Fibroblast of pulmonary artery (primary cell): ENCODE data around the gene SDK1.

Experiments
- DNase-seq: peaks from one replicate; pipeline ENCODE4 v3.0.0-alpha.2; 2010; ENCODE audit warnings: low read depth
- H3K4me3 ChIP-seq: replicated peaks from 2 replicates; pipeline ENCODE4 v1.5.1; 2011; ENCODE audit warnings: low read depth, mild to moderate bottlenecking, control low read depth, low read length, moderate library complexity
- CTCF ChIP-seq: IDR thresholded peaks from 2 replicates; pipeline ENCODE4 v1.5.1; 2011; ENCODE audit warnings: mild to moderate bottlenecking, control low read depth, low read length, inconsistent platforms; ENCODE audit errors: missing control alignments

Gene SDK1

DNA sequence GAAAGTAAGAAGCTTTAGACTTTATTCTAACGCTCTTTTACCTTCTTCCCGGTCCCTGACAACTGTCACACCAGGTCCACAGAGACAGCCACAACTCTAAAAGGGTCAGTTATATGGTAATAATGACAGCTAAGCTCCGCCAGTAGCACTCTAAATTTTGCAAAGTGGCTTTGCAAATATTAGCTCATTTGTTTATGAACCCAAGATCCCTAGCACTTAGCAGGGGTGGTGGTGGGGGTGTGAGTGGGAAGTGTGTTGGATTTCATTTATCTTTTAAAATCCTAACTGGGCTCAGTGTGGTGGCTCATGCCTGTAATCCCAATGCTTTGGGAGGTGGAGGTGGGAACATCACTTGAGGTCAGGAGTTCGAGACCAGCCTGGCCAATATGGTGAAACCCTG, 34.8 kb upstream of the SDK1 start:
- TF ChIP-seq CTCF: no peak
- no peak overlapping the region for H3K4me3 ChIP-seq
- no peak for DNase-seq

DNA sequence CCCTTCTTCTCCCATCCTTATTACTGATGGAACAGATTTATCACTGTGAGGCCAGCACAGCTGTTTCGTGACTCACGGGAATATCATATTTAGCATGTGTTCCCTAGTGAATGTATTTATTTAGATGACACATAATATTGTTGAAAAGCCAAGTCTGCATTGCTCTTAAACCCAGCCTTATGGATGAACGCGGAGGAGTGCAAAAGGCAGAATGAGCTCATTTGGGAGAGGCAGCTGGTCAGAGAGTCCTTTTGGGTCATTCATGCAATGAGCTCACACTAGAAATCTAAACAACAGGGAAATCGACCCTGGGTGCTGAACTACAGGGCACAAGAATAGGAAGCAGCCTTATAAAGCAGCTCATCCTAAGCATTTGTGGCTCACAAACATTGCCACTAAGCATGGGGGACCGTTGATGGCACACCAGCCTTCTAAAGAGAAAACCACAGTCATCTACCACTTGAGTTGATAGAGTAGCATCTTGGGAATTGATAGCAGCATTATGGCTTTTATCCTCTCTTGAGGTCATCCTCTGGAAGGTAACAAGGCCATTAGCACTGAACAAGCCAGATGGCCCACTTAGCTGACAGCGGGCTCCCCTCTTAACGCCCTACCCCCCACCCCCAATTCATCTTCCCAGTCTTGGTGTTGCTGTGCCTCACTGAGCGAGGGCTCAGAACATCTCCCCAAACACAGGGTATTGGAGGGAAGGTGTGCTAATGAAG, 32.9 kb upstream of the SDK1 start:
- peak; percentile 95 for DNase-seq
- H3K4me3 ChIP-seq: no peak overlapping the region
- TF ChIP-seq CTCF: no peak

DNA sequence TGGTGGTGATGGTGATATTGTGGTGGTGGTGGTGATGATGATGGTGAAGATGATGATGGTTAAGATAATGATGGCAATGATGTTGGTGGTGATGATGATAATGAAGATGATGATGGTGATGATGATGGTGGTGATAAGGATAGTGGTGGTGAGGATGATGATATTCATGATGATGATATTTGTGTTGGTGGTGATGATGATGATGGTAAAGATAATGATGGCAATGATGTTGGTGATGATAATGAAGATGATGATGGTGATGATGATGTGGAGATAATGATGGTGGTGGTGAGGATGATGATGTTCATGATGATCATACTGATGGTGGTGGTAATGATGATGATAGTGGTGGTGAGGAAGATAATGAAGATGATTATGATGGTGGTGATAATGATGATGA, 30.7 kb upstream of the SDK1 start:
- DNase-seq: no peak
- TF ChIP-seq CTCF: no peak
- no peak overlapping the region for H3K4me3 ChIP-seq

GRCh38 chr7:3271298-3271697, 29.8 kb upstream of the SDK1 start:
- H3K4me3 ChIP-seq: no peak overlapping the region
- TF ChIP-seq CTCF: no peak
- no peak for DNase-seq

DNA sequence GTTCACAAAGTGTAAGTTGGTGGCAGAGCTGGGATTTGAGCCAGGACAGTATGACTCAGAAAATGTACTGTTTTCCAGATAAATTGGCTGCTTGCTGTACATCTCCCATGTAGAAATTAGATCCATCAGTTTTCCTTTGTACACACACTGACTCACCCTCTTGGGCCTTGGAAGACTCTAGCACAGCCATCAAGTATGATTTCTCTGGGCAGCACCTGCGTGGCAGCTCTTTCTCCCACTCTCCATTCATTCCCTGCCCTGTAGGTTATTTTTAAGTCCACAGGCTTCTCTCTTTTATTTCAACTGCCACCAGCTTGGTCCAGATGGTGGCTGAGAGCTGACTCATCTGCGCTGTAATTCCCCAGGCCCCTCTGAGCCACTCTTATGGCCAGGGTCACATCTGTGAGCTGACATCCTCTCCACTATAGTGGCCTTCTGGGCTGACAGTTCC, 28.3 kb upstream of the SDK1 start:
- no peak for TF ChIP-seq CTCF
- peak; percentile 83 for DNase-seq
- no peak overlapping the region for H3K4me3 ChIP-seq

DNA sequence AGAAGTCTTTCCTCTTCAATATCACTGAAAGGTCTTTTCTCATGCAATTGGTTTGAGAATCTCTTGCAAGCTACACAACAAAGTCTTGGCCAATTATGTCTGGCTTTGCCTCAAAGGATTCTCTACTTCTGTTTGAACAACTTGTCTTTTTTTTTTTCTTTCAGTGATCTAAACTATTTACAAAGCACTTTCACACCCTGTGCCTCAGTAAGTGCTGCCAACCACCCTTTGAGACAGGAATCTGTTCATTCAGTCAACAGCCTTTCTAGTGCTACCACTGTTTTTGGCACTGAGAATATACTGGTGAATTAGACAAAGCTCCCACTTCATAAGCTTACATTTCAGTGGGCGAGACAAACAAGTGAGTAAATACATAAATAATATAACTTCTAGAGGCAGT, 26.9 kb upstream of the SDK1 start:
- TF ChIP-seq CTCF: no peak
- DNase-seq: no peak
- H3K4me3 ChIP-seq: no peak overlapping the region
